Neural progenitor cell (in vitro differentiated cells): ENCODE data around the gene SSTR5.

Experiments used
- CTCF ChIP-seq: fragments of 200-600 bp; sonication (generic); IDR thresholded peaks from 2 replicates; pipeline ENCODE4 v1.5.1; 2017; ENCODE audit warnings: antibody characterized with exemption, mild to moderate bottlenecking
- EZH2 ChIP-seq: fragments of 200-600 bp; sonication (generic); IDR thresholded peaks from 2 replicates; pipeline ENCODE4 v1.6.1; 2017; ENCODE audit warnings: antibody characterized with exemption, mild to moderate bottlenecking, moderate library complexity
- EZH2phosphoT487 ChIP-seq: fragments of 200-600 bp; sonication (generic); IDR thresholded peaks from 2 replicates; pipeline ENCODE4 v1.6.1; 2017; ENCODE audit warnings: antibody characterized with exemption

GRCh38 chr16:1113889-1114526 lies 41.5 kb downstream of the SSTR5 start:
- TF ChIP-seq EZH2phosphoT487: no peak
- no peak for TF ChIP-seq CTCF
- no peak for TF ChIP-seq EZH2
